CD4-positive, alpha-beta T cell (primary cell): ENCODE measurements around the gene STEAP3. TPM values are rescaled to one million over a fixed set of nuclear protein-coding genes. Genes with fewer than 3 reads are reported as not detected.

Experiments used
- ATAC-seq: fragments of 200-7000 bp; cut with Tn5 transposase; one replicate; pipeline ENCODE4 v1.10.0; 2022; ENCODE audit warnings: mild to moderate bottlenecking; ENCODE audit not compliant: poor library complexity
- CTCF ChIA-PET: fragments of 350-600 bp; sonication (Branson Sonifier 250); formaldehyde crosslinking; loops from one replicate; lab custom pipeline; 2021; ENCODE audit warnings: antibody characterized with exemption, inconsistent platforms; lab: Charles Lee
- POLR2A ChIA-PET: fragments of 350-600 bp; sonication (Branson Sonifier 250); formaldehyde crosslinking; loops from one replicate; lab custom pipeline; 2021; ENCODE audit warnings: antibody characterized with exemption, inconsistent platforms; lab: Charles Lee
- DNase-seq, 14 experiments: peaks; one replicate each; pipeline ENCODE4 v3.0.0-alpha.2; 2013 to 2020; ENCODE audit warnings: mixed read lengths in 2 of 14
- H3K27ac ChIP-seq, 2 donors: one replicate each; pipeline versions ENCODE4 v1.5.1 to v1.7.0; 2013; ENCODE audit warnings: low read length in 2 of 2, low read depth in 1 of 2, mild to moderate bottlenecking in 1 of 2
- H3K27me3 ChIP-seq, 2 experiments: 1 replicate in 1 of 2; 2 replicates in 1 of 2; pipeline versions ENCODE4 v1.6.1 to v1.7.0; 2013; ENCODE audit warnings: low read length in 2 of 2, control low read depth in 1 of 2, mild to moderate bottlenecking in 1 of 2, moderate library complexity in 1 of 2; ENCODE audit not compliant: insufficient read depth in 2 of 2, control insufficient read depth in 1 of 2
- H3K36me3 ChIP-seq: one replicate; pipeline ENCODE4 v1.6.1; 2013; ENCODE audit warnings: low read length, control low read depth; ENCODE audit not compliant: insufficient read depth
- H3K4me1 ChIP-seq: one replicate; pipeline ENCODE4 v1.6.1; 2013; ENCODE audit warnings: low read length, control low read depth; ENCODE audit not compliant: insufficient read depth
- H3K4me3 ChIP-seq: one replicate; pipeline ENCODE4 v1.5.1; 2013; ENCODE audit warnings: mild to moderate bottlenecking, low read length, moderate library complexity
- H3K9me3 ChIP-seq, 2 experiments: 1 replicate in 1 of 2; 2 replicates in 1 of 2; pipeline versions ENCODE4 v1.6.1 to v1.7.0; 2013; ENCODE audit warnings: low read length in 2 of 2, mild to moderate bottlenecking in 2 of 2, control low read depth in 1 of 2, moderate library complexity in 1 of 2; ENCODE audit not compliant: control insufficient read depth in 1 of 2, insufficient read depth in 1 of 2
- H3K27ac Mint-ChIP-seq: one replicate; pipeline ENCODE4 v1.8.0; 2020; ENCODE audit warnings: mixed read lengths
- H3K27me3 Mint-ChIP-seq: one replicate; pipeline ENCODE4 v1.8.0; 2021; ENCODE audit warnings: mixed read lengths
- H3K36me3 Mint-ChIP-seq: one replicate; pipeline ENCODE4 v1.8.0; 2021; ENCODE audit warnings: low read depth, mixed read lengths
- H3K4me1 Mint-ChIP-seq: one replicate; pipeline ENCODE4 v1.8.0; 2021; ENCODE audit warnings: low read depth, mixed read lengths
- H3K4me3 Mint-ChIP-seq: one replicate; pipeline ENCODE4 v1.8.0; 2020; ENCODE audit warnings: mild to moderate bottlenecking, mixed read lengths
- H3K9me3 Mint-ChIP-seq: one replicate; pipeline ENCODE4 v1.8.0; 2020; ENCODE audit warnings: mixed read lengths
- CTCF ChIP-seq: fragments of 200-600 bp; IDR thresholded peaks from one replicate; pipeline ENCODE4 v1.8.0; 2022; ENCODE audit warnings: antibody characterized with exemption, mild to moderate bottlenecking
- intact Hi-C, 2 experiments: fragments of 100-400 bp; cut with DNase I in 1 of 2; cut with micrococcal nuclease in 1 of 2; formaldehyde crosslinking; loops; one replicate each; pipeline versions ENCODE4 v1.15.1 to v1.9.0; 2023 to 2025; cut with DNase I, micrococcal nuclease
- total RNA-seq, 174 experiments: library from RNA in 2 of 174; stranded (reverse) in 2 of 174; gene quantifications; one replicate each; pipeline ENCODE4 v1.2.3 and lab custom pipeline; 2021 to 2026

The STEAP3 gene
- total RNA-seq, 2 experiments from 2014 or later = not detected

- DNase-seq = no peak
- no peaks in the 10 kb centered on the region for H3K4me1 ChIP-seq
These were observed 30.3 kb downstream of the STEAP3 start for GRCh38 chr2:119253760-119254600.

GRCh38 chr2:119254601-119255080 is 31.0 kb downstream of the STEAP3 start:
- H3K27ac ChIP-seq = no peak overlapping the region
- no peak for TF ChIP-seq CTCF
- H3K4me3 ChIP-seq = no peak overlapping the region
- H3K4me3 Mint-ChIP-seq = no peak overlapping the region
- no peaks in the 10 kb centered on the region for H3K9me3 ChIP-seq
- no peaks in the 10 kb centered on the region for H3K27me3 Mint-ChIP-seq
- no peak for DNase-seq
- no peaks in the 10 kb centered on the region for H3K36me3 ChIP-seq
- H3K9me3 Mint-ChIP-seq = no peaks in the 10 kb centered on the region
- no peaks in the 10 kb centered on the region for H3K36me3 Mint-ChIP-seq
- ATAC-seq = no peak
- intact Hi-C loops = no loop called here
- ChIA-PET POLR2A (no interaction called here), CTCF (no interaction called here)
- H3K27me3 ChIP-seq = peaks cover 0 to 3% of the 10 kb centered on the region in 2 experiments
- H3K4me1 ChIP-seq = no peaks in the 10 kb centered on the region
- no peak overlapping the region for H3K27ac Mint-ChIP-seq
- no peaks in the 10 kb centered on the region for H3K4me1 Mint-ChIP-seq

More at GRCh38 chr2:119253760-119254600, 30.3 kb downstream of the STEAP3 start:
- ATAC-seq = no peak
- H3K9me3 Mint-ChIP-seq = no peaks in the 10 kb centered on the region
- Histone ChIP-seq H3K27me3 (peaks cover 0 to 3% of the 10 kb centered on the region in 2 experiments), H3K36me3 (no peaks in the 10 kb centered on the region), H3K27ac (no peak overlapping the region), H3K4me3 (no peak overlapping the region), H3K9me3 (no peaks in the 10 kb centered on the region)
- H3K27me3 Mint-ChIP-seq = no peaks in the 10 kb centered on the region
- H3K4me3 Mint-ChIP-seq = no peak overlapping the region
- no peaks in the 10 kb centered on the region for H3K4me1 Mint-ChIP-seq
- intact Hi-C loops = no loop called here
- ChIA-PET CTCF (no interaction called here), POLR2A (no interaction called here)
- no peaks in the 10 kb centered on the region for H3K36me3 Mint-ChIP-seq
- no peak overlapping the region for H3K27ac Mint-ChIP-seq
- no peak for TF ChIP-seq CTCF

- intact Hi-C loops = no loop called here
- no peaks in the 10 kb centered on the region for H3K36me3 Mint-ChIP-seq
- H3K27me3 Mint-ChIP-seq = no peaks in the 10 kb centered on the region
- H3K27ac Mint-ChIP-seq = no peak overlapping the region
- no peak overlapping the region for H3K27ac ChIP-seq
- H3K36me3 ChIP-seq = no peaks in the 10 kb centered on the region
- DNase-seq (no peak), ATAC-seq (no peak)
- no peaks in the 10 kb centered on the region for H3K9me3 ChIP-seq
- no peak overlapping the region for H3K4me3 Mint-ChIP-seq
- no peaks in the 10 kb centered on the region for H3K4me1 Mint-ChIP-seq
- no peak for TF ChIP-seq CTCF
- no peaks in the 10 kb centered on the region for H3K27me3 ChIP-seq
- CTCF ChIA-PET = no interaction called here
- POLR2A ChIA-PET = no interaction called here
- no peaks in the 10 kb centered on the region for H3K9me3 Mint-ChIP-seq
- H3K4me1 ChIP-seq = no peaks in the 10 kb centered on the region
- H3K4me3 ChIP-seq = no peak overlapping the region
These were observed 32.3 kb downstream of the STEAP3 start for GRCh38 chr2:119255760-119256581.
